Measurements from ENCODE around the gene CCDC186.

CCDC186 gene

GRCh38 chr10:114183563-114183962, 9.6 kb upstream of the CCDC186 start:
- no peak for TF ChIP-seq EZH2phosphoT487 (IDR thresholded peaks at IDR 0.05; ENCODE audit: low read depth)
- TF ChIP-seq CTCF (IDR thresholded peaks at IDR 0.05; ENCODE audit: low read depth, low read length): no peak

GRCh38 chr10:114181971-114182370, 8.0 kb upstream of the CCDC186 start:
- Histone ChIP-seq H3K27me3 (ENCODE audit: low read depth, low read length) (peaks cover 4% of the 10 kb centered on the region; the same call in 1 of the 2 replicates), H3K27ac (ENCODE audit: low read length) (no peak overlapping the region), H3K4me2 (ENCODE audit: low read length) (no peak overlapping the region), H3K79me2 (ENCODE audit: low read length) (no peaks in the 10 kb centered on the region), H3K9ac (ENCODE audit: low read length) (no peak overlapping the region), H3K36me3 (replicated peaks; ENCODE audit: low read depth, low read length) (no peaks in the 10 kb centered on the region), H3K4me3 (ENCODE audit: low read length) (no peak overlapping the region), H4K20me1 (ENCODE audit: insufficient read depth, low read length) (no peaks in the 10 kb centered on the region), H2AFZ (ENCODE audit: low read depth, low read length) (no peak overlapping the region), H3K9me3 (ENCODE audit: insufficient read depth, low read length) (no peaks in the 10 kb centered on the region), H3K4me1 (ENCODE audit: low read length) (peaks cover 5% of the 10 kb centered on the region)
- no peak for TF ChIP-seq CTCF (IDR thresholded peaks at IDR 0.05; ENCODE audit: low read depth, low read length)
- TF ChIP-seq EZH2phosphoT487 (IDR thresholded peaks at IDR 0.05; ENCODE audit: low read depth): no peak

More at GRCh38 chr10:114183563-114183962, 9.6 kb upstream of the CCDC186 start:
- no peaks in the 10 kb centered on the region for H3K9me3 ChIP-seq (ENCODE audit: insufficient read depth, low read length)
- H3K79me2 ChIP-seq (ENCODE audit: low read length): no peaks in the 10 kb centered on the region
- no peak overlapping the region for H3K9ac ChIP-seq (ENCODE audit: low read length)
- no peak overlapping the region for H3K27ac ChIP-seq (ENCODE audit: low read length)
- H3K4me1 ChIP-seq (ENCODE audit: low read length): peaks cover 20% of the 10 kb centered on the region
- H3K27me3 ChIP-seq (ENCODE audit: low read depth, low read length): peaks cover 11% of the 10 kb centered on the region; the same call in 1 of the 2 replicates
- H3K36me3 ChIP-seq (replicated peaks; ENCODE audit: low read depth, low read length): no peaks in the 10 kb centered on the region
- H3K4me2 ChIP-seq (ENCODE audit: low read length): no peak overlapping the region
- H4K20me1 ChIP-seq (ENCODE audit: insufficient read depth, low read length): 0 out of 2 replicates have a peak, but pooled peaks cover 4% of the 10 kb centered on the region
- H3K4me3 ChIP-seq (ENCODE audit: low read length): no peak overlapping the region
- no peak overlapping the region for H2AFZ ChIP-seq (ENCODE audit: low read depth, low read length)

- Histone ChIP-seq H4K20me1 (ENCODE audit: insufficient read depth, low read length) (no peaks in the 10 kb centered on the region), H3K27me3 (ENCODE audit: low read depth, low read length) (peaks cover 4% of the 10 kb centered on the region; the same call in 1 of the 2 replicates), H3K4me1 (ENCODE audit: low read length) (no peaks in the 10 kb centered on the region), H3K27ac (ENCODE audit: low read length) (no peak overlapping the region), H3K4me2 (ENCODE audit: low read length) (no peak overlapping the region), H3K79me2 (ENCODE audit: low read length) (no peaks in the 10 kb centered on the region), H3K4me3 (ENCODE audit: low read length) (no peak overlapping the region), H2AFZ (ENCODE audit: low read depth, low read length) (no peak overlapping the region), H3K9me3 (ENCODE audit: insufficient read depth, low read length) (no peaks in the 10 kb centered on the region), H3K9ac (ENCODE audit: low read length) (no peak overlapping the region), H3K36me3 (replicated peaks; ENCODE audit: low read depth, low read length) (no peaks in the 10 kb centered on the region)
- no peak for TF ChIP-seq EZH2phosphoT487 (IDR thresholded peaks at IDR 0.05; ENCODE audit: low read depth)
- no peak for TF ChIP-seq CTCF (IDR thresholded peaks at IDR 0.05; ENCODE audit: low read depth, low read length)
These were observed 6.9 kb upstream of the CCDC186 start for GRCh38 chr10:114180937-114181336.

- Histone ChIP-seq H3K27me3 (ENCODE audit: low read depth, low read length) (peaks cover 12% of the 10 kb centered on the region; the same call in 1 of the 2 replicates), H2AFZ (ENCODE audit: low read depth, low read length) (no peak overlapping the region), H3K4me2 (ENCODE audit: low read length) (no peak overlapping the region), H3K4me3 (ENCODE audit: low read length) (no peak overlapping the region), H3K27ac (ENCODE audit: low read length) (no peak overlapping the region), H3K36me3 (replicated peaks; ENCODE audit: low read depth, low read length) (no peaks in the 10 kb centered on the region), H4K20me1 (ENCODE audit: insufficient read depth, low read length) (no peaks in the 10 kb centered on the region), H3K9ac (ENCODE audit: low read length) (no peak overlapping the region), H3K79me2 (ENCODE audit: low read length) (no peaks in the 10 kb centered on the region), H3K9me3 (ENCODE audit: insufficient read depth, low read length) (no peaks in the 10 kb centered on the region), H3K4me1 (ENCODE audit: low read length) (peaks cover 3% of the 10 kb centered on the region; the same call in 1 of the 2 replicates)
- TF ChIP-seq EZH2phosphoT487 (IDR thresholded peaks at IDR 0.05; ENCODE audit: low read depth) (no peak), CTCF (IDR thresholded peaks at IDR 0.05; ENCODE audit: low read depth, low read length) (no peak)
These were observed 5.7 kb upstream of the CCDC186 start for GRCh38 chr10:114179747-114180146.
